Left ventricle myocardium inferior (tissue), 1 donor: ENCODE data around the gene PRKCE. TPM values are rescaled to one million over a fixed set of nuclear protein-coding genes. Genes with fewer than 3 reads are reported as not detected.

Experiments
- DNase-seq: peaks from one replicate; pipeline ENCODE4 v3.0.0-alpha.2; 2020
- H3K27ac ChIP-seq: fragments of 200-600 bp; replicated peaks from 2 replicates; pipeline ENCODE4 v1.8.0; 2021
- H3K27me3 ChIP-seq: fragments of 200-600 bp; 2 replicates; pipeline ENCODE4 v1.8.0; 2021; ENCODE audit warnings: low read depth
- H3K36me3 ChIP-seq: fragments of 200-600 bp; 2 replicates; pipeline ENCODE4 v1.8.0; 2021
- H3K4me1 ChIP-seq: fragments of 200-600 bp; 2 replicates; pipeline ENCODE4 v1.8.0; 2021
- H3K4me3 ChIP-seq: fragments of 200-600 bp; 2 replicates; pipeline ENCODE4 v1.8.0; 2021; ENCODE audit warnings: mild to moderate bottlenecking, moderate library complexity
- H3K9me3 ChIP-seq: fragments of 200-600 bp; replicated peaks from 2 replicates; pipeline ENCODE4 v1.8.0; 2021
- intact Hi-C: fragments of 100-400 bp; cut with micrococcal nuclease; formaldehyde crosslinking; loops from one replicate; pipeline ENCODE4 v1.11.0; 2022
- total RNA-seq: library from RNA; stranded (reverse); fragmentation: NEBNext Ultra II Directional; extraction: Animal tissue kit (Norgen Biotek cat#: 25700); gene quantifications from one replicate; pipeline ENCODE4 v1.2.1, GENCODE V29; 2021
- TF ChIP-seq, protein P1 (sequence below): fragments of 200-600 bp; IDR thresholded peaks from 2 replicates; pipeline ENCODE4 v1.8.0; 2021; ENCODE audit warnings: antibody characterized with exemption, mild to moderate bottlenecking, borderline replicate concordance
- donor health status: DM: no; HTN: yes; CAD: no; lungs with severe emphysema.

PRKCE gene
- total RNA-seq, 1 donor from 2014 or later: 14.7 TPM

DNA sequence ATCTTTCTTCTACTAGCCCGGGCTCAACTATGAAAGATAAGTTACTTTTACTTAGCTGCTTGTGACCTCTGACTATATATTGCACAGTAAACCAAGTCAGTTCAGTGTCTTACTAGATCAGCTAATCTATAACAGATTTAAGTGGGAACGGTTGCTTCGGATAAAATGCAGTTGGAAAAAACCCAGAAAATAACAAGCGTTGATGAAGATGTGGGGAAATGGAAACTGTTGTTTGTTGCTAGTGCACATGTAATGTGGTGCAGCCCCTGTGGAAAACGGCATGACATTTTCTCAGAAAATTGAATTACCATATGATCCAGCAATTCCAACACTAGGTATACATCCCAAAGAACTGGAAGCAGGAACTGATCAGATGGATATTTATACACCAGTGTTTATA lies 248.5 kb downstream of the PRKCE start:
- no peak for DNase-seq
- peaks cover 34% of the 10 kb centered on the region for H3K4me1 ChIP-seq
- TF ChIP-seq, protein P1, sequence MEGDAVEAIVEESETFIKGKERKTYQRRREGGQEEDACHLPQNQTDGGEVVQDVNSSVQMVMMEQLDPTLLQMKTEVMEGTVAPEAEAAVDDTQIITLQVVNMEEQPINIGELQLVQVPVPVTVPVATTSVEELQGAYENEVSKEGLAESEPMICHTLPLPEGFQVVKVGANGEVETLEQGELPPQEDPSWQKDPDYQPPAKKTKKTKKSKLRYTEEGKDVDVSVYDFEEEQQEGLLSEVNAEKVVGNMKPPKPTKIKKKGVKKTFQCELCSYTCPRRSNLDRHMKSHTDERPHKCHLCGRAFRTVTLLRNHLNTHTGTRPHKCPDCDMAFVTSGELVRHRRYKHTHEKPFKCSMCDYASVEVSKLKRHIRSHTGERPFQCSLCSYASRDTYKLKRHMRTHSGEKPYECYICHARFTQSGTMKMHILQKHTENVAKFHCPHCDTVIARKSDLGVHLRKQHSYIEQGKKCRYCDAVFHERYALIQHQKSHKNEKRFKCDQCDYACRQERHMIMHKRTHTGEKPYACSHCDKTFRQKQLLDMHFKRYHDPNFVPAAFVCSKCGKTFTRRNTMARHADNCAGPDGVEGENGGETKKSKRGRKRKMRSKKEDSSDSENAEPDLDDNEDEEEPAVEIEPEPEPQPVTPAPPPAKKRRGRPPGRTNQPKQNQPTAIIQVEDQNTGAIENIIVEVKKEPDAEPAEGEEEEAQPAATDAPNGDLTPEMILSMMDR: no peak
- intact Hi-C loops: no loop called here
- H3K9me3 ChIP-seq: no peaks in the 10 kb centered on the region
- no peak overlapping the region for H3K4me3 ChIP-seq
- H3K36me3 ChIP-seq: no peaks in the 10 kb centered on the region
- no peak overlapping the region for H3K27ac ChIP-seq
- no peaks in the 10 kb centered on the region for H3K27me3 ChIP-seq

DNA sequence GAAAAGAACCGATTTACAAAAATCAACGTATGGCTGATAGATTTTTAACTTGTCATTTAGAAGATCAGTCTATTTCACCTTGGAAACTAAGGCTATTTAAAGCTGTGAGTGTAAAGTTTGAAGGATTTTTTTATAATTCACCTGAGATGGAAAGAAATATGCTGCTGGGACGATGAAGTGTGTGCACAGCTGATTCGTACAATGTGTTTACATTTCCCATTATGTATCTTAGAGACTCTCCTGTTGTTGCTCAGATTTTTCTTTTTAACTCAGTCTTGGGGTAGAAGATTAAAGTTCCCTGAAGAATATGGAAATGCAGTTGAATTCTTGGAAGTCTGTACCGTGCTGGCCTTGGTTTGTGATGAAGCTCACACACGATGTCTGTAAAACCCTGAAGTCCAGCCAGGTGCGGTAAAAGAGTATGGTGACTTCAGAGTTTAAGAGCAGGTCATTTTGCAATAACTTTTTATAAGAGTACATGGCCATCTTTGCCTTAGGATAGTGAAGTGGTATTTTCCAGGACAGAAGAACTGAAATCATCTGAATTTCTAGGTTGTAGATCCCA lies 250.1 kb downstream of the PRKCE start:
- Histone ChIP-seq H3K4me1 (peaks cover 30% of the 10 kb centered on the region), H3K27ac (no peak overlapping the region), H3K36me3 (no peaks in the 10 kb centered on the region), H3K4me3 (no peak overlapping the region), H3K9me3 (no peaks in the 10 kb centered on the region), H3K27me3 (no peaks in the 10 kb centered on the region)
- intact Hi-C loops: no loop called here
- no peak for DNase-seq
- TF ChIP-seq, protein P1: no peak

DNA sequence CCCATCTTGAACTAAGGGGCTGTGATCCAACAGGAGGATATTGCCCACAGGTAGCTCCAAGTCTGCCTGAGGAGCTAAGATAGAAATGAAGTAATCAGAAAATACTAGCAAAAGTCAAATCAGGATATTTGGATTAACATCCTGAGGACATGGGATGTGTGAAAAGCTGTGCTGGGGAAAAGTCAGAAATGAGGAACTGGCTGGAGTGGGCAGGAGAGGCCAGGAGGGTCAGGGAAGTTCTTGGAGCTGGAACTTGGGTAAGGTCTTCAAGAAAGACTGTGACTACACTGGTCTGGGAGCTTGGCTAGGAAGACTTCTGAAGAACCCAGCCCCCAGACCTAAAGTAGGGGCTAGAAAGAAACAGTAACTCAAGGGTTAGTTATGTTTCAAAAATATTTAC lies 250.9 kb downstream of the PRKCE start:
- intact Hi-C loops: no loop called here
- H3K4me3 ChIP-seq: no peak overlapping the region
- TF ChIP-seq, protein P1: no peak

DNA sequence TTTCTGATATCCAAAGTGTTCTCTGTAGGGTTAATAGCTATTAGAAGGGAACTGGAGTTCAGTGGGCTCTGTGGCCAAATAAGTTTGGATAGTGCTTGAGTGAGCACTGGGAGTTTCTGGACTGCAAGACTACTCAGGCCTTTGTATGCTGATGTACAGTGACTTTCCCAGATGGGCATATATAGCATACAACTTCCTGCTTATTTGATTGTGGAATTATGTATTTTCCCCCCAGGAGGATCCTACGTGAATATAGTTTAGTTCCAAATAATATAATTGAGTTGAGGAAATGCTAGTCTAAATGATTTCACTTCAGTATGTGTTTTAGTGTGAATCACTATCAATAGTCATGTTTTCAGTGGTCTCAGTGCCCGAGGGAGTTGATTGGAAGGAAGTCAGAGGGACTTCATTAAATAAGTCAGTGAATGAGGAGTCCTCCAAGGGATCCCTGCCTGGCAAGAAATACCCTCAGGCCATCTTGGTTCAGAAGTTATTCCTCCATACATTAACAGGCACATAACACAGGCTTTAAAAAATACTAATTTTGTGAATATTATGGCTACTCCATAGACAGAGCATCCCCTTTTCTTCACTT lies 251.4 kb downstream of the PRKCE start:
- H3K27ac ChIP-seq: no peak overlapping the region
- H3K4me1 ChIP-seq: peaks cover 32% of the 10 kb centered on the region
- DNase-seq: no peak
- no peaks in the 10 kb centered on the region for H3K9me3 ChIP-seq
- TF ChIP-seq, protein P1: no peak
- no peaks in the 10 kb centered on the region for H3K27me3 ChIP-seq
- H3K4me3 ChIP-seq: no peak overlapping the region
- intact Hi-C loops: no loop called here
- H3K36me3 ChIP-seq: no peaks in the 10 kb centered on the region

More for the DNA sequence above, 250.9 kb downstream of the PRKCE start:
- Histone ChIP-seq H3K9me3 (no peaks in the 10 kb centered on the region), H3K36me3 (no peaks in the 10 kb centered on the region), H3K4me1 (peaks cover 28% of the 10 kb centered on the region), H3K27ac (no peak overlapping the region), H3K27me3 (no peaks in the 10 kb centered on the region)
- no peak for DNase-seq

DNA sequence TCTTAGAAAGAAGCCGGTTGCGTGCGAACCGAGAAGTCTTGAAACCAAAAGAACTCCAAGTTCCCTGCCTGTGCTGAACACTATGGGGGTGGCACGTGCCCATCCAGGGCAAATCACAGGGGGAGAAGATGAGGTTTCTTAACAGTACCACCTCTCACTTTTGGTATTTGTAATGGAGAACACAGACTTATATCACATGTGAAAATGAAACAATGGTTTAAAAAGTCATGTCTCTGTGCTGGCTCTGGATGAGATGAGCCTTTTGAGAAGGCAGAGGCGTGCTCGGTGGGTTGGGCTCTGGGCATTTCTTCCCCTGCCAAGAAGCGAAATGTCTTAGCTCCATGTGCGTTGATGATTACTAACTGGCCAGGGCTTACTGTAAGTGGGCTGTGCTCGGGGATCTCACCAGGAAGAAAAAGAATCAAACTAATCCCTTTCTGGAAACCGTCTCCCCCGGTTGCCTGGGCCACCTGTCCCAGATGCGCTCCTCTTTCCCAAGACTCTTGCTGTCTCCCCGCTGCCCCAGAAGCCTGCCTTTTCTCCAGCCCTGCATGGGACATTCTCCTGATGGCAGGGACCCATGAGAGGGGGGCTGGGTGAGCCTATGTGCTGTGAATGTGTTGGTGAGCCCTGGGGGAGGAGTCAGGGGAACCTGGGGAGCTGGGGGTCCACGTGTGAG lies 252.9 kb downstream of the PRKCE start:
- H3K4me1 ChIP-seq: peaks cover 27% of the 10 kb centered on the region
- no peak overlapping the region for H3K27ac ChIP-seq
- no peaks in the 10 kb centered on the region for H3K9me3 ChIP-seq
- H3K27me3 ChIP-seq: no peaks in the 10 kb centered on the region
- no peaks in the 10 kb centered on the region for H3K36me3 ChIP-seq
- no peak for DNase-seq
- intact Hi-C loops: no loop called here
- TF ChIP-seq, protein P1: no peak
- H3K4me3 ChIP-seq: no peak overlapping the region
